Left colon (tissue), 2 donors: ENCODE results near the gene NKX3-2. TPM values are rescaled to one million over a fixed set of nuclear protein-coding genes. Genes with fewer than 3 reads are reported as not detected.
A peak's percentile ranks its signal among the peaks of the same experiment; 100 is the strongest.

Experiments used
- ATAC-seq: fragments of 200-7000 bp; cut with Tn5 transposase; one replicate; pipeline ENCODE4 v1.9.1; 2020; ENCODE audit warnings: mild to moderate bottlenecking, moderate library complexity
- DNase-seq, 2 donors: peaks; one replicate each; pipeline ENCODE4 v3.0.0-alpha.2; 2020
- intact Hi-C, 2 donors: fragments of 100-400 bp; cut with DNase I in 1 of 2; cut with micrococcal nuclease in 1 of 2; formaldehyde crosslinking; loops; one replicate each; pipeline versions ENCODE4 v1.11.2 to v1.14.0; 2022; cut with DNase I, micrococcal nuclease
- total RNA-seq, 2 donors: library from RNA; stranded (reverse); fragmentation: NEBNext Ultra II Directional; extraction: Animal tissue kit (Norgen Biotek cat#: 25700); gene quantifications; one replicate each; pipeline ENCODE4 v1.2.1, GENCODE V29; 2021
- donor health status: DM: no; HTN: no; CAD: no.
- donor health status: DM: yes; HTN: yes; CAD: no.

Gene NKX3-2
- total RNA-seq, 2 donors from 2014 or later = 0.09 to 2.5 TPM

DNA sequence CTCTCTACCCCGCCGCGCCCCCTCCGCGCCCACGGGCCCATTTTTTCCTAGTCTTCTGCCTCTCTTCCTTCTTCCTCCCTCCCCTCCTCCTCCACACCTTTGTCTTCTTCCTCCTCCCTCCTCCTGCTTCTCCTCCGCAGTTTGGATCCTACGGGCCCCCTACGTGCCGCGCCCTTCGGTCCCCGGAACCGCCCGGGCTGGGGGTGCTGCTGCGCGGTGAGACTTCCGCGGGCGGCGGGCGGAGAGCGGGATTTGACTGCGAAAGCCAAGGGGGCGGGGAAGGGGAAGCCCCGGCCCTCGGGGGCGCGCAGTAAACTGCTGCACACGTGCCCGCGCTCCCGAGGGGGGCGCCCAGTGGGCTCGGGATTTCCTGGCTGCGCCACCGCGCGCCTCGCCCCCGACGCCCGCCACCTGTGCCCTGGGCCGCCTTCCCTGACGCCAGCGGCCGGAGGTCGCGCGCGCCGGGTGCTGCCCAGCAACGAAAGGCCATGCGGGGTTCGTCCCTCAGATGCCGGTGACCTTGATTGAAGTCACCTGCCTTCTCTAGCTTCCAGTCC lies 3.3 kb upstream of the NKX3-2 start:
- DNase-seq (peak in 1 of 2 donors; percentile 30), ATAC-seq (peak; percentile 4)
- intact Hi-C loops = loop anchor here (2.0 to 10.0 kb wide), 3 partner anchors 63 to 695 kb away; partner anchors contain the start of gene RAB28 (in 1 of the 2)

DNA sequence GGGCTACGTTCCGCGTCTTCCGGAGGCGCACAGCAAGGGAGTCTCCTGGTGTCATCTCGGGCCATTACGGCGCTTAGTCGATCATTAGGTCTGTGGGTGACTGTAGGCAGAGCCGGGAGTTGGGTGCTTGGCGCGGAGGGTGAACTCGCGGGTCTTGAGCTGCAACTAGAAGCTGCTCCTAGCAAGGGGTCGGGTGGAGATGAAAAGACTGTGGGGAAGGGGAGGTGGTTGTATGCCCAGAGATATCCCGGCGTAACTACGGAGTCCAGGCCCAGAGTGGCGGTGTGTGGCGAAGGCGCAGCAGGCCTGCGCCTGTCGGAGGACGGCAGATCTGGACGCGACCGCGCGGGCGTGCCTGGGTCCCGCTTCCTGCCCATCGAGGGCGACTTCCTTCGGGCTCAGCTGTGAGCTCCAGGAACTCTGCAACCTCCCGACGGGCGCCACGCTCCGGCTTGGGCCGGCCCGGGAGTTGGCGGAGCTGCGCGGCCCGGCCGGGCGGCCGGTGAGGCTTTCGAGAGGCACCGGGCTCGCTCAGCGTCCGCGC lies 2.7 kb upstream of the NKX3-2 start:
- peak in 1 of 2 donors; percentile 50 for DNase-seq
- intact Hi-C loops = loop anchor here (10.0 kb wide), 2 partner anchors 62 to 692 kb away; partner anchors contain the start of gene RAB28 (in 1 of the 2)
- ATAC-seq = peak; percentile 42

DNA sequence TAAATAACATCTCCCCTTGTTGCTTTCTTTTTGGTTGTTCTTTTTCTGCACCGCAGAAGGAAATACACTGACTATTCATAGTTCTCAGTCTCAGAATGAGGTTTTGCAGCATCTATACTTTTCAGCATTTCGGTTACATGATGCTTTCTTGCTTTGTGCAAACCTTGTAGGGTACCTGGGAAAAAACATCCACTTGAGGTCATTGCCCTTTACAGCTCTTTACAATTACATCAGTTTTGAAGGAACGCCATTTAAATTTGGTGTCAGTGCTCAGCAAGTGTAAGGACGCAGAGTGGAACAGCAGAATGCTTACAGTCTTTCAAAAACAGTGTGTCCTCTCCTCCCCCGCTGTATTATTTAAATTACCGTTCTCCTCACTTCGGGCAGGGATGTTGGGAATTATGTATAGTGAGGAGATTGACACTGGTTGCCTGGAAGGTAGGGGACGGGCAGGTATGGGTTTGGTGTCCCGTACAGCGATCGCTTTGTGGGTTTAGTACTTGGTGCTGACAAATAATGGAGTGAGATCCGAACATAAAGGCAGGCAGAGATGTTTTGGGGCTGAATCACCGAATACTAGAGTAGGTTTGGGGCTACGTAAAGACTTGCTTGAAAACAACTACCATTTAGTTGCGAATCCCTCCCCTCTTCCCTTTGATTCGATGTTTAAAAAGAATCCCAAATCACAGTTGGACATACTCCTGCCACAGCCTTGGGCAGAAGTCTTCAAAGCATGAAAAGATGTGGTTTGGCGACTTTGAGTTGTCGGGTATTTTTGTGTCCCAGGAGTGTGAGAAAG lies 2.0 kb upstream of the NKX3-2 start:
- no peak for ATAC-seq
- intact Hi-C loops = loop anchor here (10.0 kb wide), 2 partner anchors 62 to 692 kb away; partner anchors contain the start of gene RAB28 (in 1 of the 2)

GRCh38 chr4:13545394-13545808 lies 1.1 kb upstream of the NKX3-2 start:
- ATAC-seq = no peak
- intact Hi-C loops = loop anchor here (10.0 kb wide), 2 partner anchors 61 to 691 kb away; partner anchors contain the start of gene RAB28 (in 1 of the 2)
- DNase-seq = no peak

More for the DNA sequence above, 2.0 kb upstream of the NKX3-2 start:
- no peak for DNase-seq

GRCh38 chr4:13544606-13545393 lies 492 bp upstream of the NKX3-2 start:
- peak; percentile 84 to 89 for DNase-seq
- intact Hi-C loops = loop anchor here (10.0 kb wide), 2 partner anchors 60 to 690 kb away; partner anchors contain the start of gene RAB28 (in 1 of the 2)
- ATAC-seq = peak; percentile 84

DNA sequence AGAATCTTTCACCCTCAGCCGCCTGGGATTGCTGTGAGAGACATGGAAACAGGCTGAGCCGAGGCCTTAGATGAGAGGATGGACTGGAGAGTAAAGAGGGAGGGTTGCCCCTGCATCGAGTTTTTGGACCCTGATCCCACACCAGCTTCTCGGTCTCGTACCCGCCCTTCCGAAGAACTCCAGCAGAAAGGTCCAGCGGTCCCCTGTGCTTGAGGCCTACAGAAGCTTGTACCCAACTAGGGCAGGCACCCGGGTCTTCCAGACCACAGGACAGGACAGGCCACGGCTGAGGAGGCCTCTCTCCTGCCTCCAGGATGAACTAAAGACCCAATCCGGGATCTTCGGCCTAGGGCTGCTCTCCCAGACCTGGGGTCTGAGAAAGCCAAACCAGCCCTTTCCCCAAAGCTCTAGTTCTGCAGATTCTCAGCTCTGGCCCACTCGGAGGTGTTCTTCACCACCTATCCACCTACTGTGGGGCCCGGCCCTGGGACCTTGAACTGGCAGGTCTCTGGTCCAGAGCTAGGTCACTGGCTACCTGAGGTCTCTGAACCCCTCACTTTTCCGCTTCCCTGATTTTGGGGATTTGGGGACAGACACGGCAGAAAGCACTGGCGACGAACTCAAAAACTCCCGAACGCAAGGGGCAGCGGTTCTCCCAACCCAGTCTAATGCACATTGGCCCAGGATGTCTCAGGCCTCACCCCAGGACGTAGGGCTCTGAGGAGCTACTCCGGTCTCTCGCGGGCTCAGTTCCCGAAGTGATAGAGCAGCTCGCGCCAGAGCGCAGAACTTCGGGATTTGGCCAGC lies 1.1 kb downstream of the NKX3-2 start:
- intact Hi-C loops = loop anchor here (10.0 kb wide), 2 partner anchors 58 to 688 kb away; partner anchors contain the start of gene RAB28 (in 1 of the 2)
- no peak for DNase-seq

GRCh38 chr4:13542577-13543031 lies 1.7 kb downstream of the NKX3-2 start:
- intact Hi-C loops = loop anchor here (10.0 kb wide), 2 partner anchors 58 to 688 kb away; partner anchors contain the start of gene RAB28 (in 1 of the 2)
- no peak for ATAC-seq
- no peak for DNase-seq

More for the DNA sequence above, 1.1 kb downstream of the NKX3-2 start:
- no peak for ATAC-seq

DNA sequence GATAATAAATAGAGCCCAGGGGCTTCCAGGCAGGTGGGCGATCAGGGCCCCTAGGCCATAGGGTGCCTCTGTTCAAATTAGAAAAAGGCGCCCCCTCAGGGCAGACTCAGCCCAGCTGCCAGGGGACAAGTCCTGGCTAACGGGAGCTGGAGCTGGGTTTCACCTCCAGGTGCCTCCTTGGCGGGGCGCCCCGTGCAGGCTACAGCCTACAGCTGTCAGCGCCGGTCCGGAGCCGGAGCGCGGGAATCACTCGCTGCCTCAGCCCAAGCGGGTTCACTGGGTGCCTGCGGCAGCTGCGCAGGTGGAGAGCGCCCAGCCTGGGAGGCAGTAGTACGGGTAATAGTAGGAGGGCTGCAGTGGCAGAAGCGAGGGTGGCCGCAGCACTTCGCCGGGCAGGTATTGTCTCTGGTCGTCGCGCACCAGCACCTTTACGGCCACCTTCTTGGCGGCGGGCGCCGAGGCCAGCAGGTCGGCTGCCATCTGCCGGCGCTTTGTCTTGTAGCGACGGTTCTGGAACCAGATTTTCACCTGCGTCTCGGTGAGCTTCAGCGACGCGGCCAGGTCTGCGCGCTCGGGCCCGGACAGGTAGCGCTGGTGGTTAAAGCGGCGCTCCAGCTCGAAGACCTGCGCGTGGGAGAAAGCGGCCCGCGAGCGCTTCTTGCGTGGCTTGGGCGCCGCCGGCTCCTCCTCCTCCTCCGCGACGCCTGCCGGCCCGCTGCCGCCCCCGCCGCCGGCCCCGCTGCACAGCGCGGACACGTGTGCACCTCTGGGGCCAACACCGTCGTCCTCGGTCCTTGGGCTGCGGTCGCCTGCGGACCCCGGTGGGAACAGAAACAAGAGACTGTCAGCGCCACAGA lies 2.4 kb downstream of the NKX3-2 start:
- peak; percentile 48 to 69 for DNase-seq
- intact Hi-C loops = loop anchor here (10.0 kb wide), 2 partner anchors 57 to 687 kb away; partner anchors contain the start of gene RAB28 (in 1 of the 2)
- peak; percentile 60 for ATAC-seq

DNA sequence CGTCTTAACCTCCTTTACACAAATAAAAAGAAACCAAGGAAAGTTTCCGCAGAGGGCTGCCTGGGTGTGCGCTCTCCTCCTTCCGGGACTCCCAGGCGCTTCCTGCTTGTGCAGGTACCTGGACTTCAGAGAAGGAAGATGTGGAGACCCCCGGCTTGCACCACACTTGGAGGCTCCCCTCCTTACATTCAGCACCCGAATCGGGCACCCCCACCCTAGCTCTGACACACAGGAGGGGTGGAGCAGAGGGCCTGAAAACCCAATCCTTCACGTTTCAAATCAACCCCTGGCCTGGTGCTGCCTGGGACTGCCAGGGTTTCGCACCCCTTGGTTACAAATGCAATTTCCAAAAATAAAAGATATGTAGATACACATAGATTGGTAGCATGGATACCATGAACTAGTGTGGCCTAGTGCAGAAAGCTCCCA lies 3.1 kb downstream of the NKX3-2 start:
- DNase-seq (no peak), ATAC-seq (no peak)
- intact Hi-C loops = loop anchor here (10.0 kb wide), 2 partner anchors 56 to 686 kb away; partner anchors contain the start of gene RAB28 (in 1 of the 2)

DNA sequence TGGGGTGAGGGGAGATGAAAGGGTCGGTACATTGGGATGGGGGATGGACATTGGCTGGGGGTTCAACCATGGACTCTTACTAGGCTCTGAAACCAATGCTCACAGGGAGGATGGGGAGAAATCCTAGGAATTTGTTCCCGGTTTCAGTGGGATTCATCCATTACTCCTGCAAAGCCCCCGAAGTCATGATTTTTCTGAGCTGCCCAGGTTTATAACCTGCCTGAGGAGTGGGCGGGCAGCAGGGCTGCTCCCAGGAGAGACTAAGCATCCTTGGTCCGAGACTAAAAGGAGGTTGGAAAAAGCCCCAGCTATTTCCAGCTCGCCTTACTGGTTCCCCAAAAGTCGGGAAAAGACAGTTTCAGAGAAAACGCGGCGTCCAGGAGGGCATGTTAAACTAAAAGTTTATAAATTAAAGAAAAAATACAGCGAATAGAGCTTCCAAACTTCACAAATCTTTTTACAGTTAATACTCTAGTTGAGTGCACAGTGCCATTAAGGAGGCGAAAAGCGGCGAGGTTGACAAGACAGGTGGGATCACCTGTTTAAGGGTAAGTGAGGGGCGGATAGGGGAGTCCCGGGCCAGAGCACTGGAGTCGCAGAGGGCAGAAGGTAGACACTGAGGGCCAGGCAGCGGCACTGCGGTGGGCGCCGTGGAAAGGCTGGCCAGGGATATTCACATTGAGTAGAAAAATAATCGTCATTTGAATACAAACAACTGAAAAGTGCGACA lies 3.7 kb downstream of the NKX3-2 start:
- DNase-seq = no peak
- intact Hi-C loops = loop anchor here (10.0 kb wide), 2 partner anchors 56 to 686 kb away; partner anchors contain the start of gene RAB28 (in 1 of the 2)
- ATAC-seq = no peak

- no peak for DNase-seq
- intact Hi-C loops = loop anchor here (10.0 kb wide), 2 partner anchors 55 to 685 kb away; partner anchors contain the start of gene RAB28 (in 1 of the 2)
Measured at GRCh38 chr4:13539619-13540445, 4.5 kb downstream of the NKX3-2 start.

GRCh38 chr4:13539047-13539618 lies 5.2 kb downstream of the NKX3-2 start:
- ATAC-seq (no peak), DNase-seq (no peak)
- intact Hi-C loops = no loop called here

More at GRCh38 chr4:13539619-13540445, 4.5 kb downstream of the NKX3-2 start:
- no peak for ATAC-seq

- intact Hi-C loops = no loop called here
- DNase-seq (no peak), ATAC-seq (no peak)
Measured at GRCh38 chr4:13538427-13538973, 5.8 kb downstream of the NKX3-2 start.

DNA sequence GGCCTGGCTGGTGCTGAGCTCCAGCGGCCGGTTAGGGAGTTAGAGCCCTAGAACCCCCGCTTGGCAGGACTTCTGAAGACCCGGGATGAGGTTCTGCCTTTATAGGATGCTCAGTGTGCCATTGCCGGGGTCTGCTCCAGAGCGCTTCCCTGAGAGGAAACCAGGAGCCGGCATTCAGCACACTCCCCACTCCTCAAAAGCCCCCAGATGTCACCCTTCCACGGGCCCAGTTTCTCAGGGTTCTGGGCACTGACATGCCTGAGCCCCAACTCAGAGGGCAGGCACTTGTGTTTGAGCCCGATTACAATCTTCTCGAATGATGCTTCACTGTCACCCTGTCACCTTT lies 6.5 kb downstream of the NKX3-2 start:
- intact Hi-C loops = no loop called here

More for the DNA sequence above, 6.5 kb downstream of the NKX3-2 start:
- no peak for DNase-seq
- ATAC-seq = no peak
